GM21367 (cell line): ENCODE results near the gene CAMK2B.

Experiments
- ATAC-seq: cut with Tn5 transposase; IDR thresholded peaks from one replicate; pipeline ENCODE4 v1.9.1; 2021; ENCODE audit not compliant: unreplicated experiment

CAMK2B gene

GRCh38 chr7:44232901-44233715 lies 92.3 kb downstream of the CAMK2B start:
- ATAC-seq: no peak

- no peak for ATAC-seq
Observed at GRCh38 chr7:44232396-44232795, 93.0 kb downstream of the CAMK2B start.

- no peak for ATAC-seq
Observed at GRCh38 chr7:44231088-44231487, 94.3 kb downstream of the CAMK2B start.

GRCh38 chr7:44230286-44230685 lies 95.1 kb downstream of the CAMK2B start:
- no peak for ATAC-seq

- ATAC-seq: no peak
Observed at GRCh38 chr7:44229546-44230105, 95.8 kb downstream of the CAMK2B start.

- ATAC-seq: no peak
Observed at GRCh38 chr7:44228571-44229350, 96.6 kb downstream of the CAMK2B start.

- ATAC-seq: no peak
Observed at GRCh38 chr7:44227911-44228310, 97.5 kb downstream of the CAMK2B start.

- ATAC-seq: no peak
Observed at GRCh38 chr7:44226396-44226753, 99.0 kb downstream of the CAMK2B start.

- no peak for ATAC-seq
Observed at GRCh38 chr7:44225566-44226395, 99.6 kb downstream of the CAMK2B start.

- ATAC-seq: no peak
Observed at GRCh38 chr7:44224974-44225565, 100.3 kb downstream of the CAMK2B start.

- ATAC-seq: no peak
Observed at GRCh38 chr7:44224080-44224973, 101.1 kb downstream of the CAMK2B start.

GRCh38 chr7:44223362-44224079 lies 101.9 kb downstream of the CAMK2B start:
- ATAC-seq: no peak

- ATAC-seq: no peak
Observed at GRCh38 chr7:44222776-44223261, 102.6 kb downstream of the CAMK2B start.

- ATAC-seq: no peak
Observed at GRCh38 chr7:44222074-44222473, 103.3 kb downstream of the CAMK2B start.

- no peak for ATAC-seq
Observed at GRCh38 chr7:44221231-44221791, 104.1 kb downstream of the CAMK2B start.

- ATAC-seq: no peak
Observed at GRCh38 chr7:44220358-44221112, 104.9 kb downstream of the CAMK2B start.

- ATAC-seq: no peak
Observed at GRCh38 chr7:44220046-44220357, 105.4 kb downstream of the CAMK2B start.
